ENCODE results near the gene PWWP2A. TPM values are rescaled to one million over a fixed set of nuclear protein-coding genes. Genes with fewer than 3 reads are reported as not detected.

Gene PWWP2A
- total and polyA plus RNA-seq, 2 of the 4 experiments (the other 2 are of a cell fraction) = 8.8 to 12.5 TPM

DNA sequence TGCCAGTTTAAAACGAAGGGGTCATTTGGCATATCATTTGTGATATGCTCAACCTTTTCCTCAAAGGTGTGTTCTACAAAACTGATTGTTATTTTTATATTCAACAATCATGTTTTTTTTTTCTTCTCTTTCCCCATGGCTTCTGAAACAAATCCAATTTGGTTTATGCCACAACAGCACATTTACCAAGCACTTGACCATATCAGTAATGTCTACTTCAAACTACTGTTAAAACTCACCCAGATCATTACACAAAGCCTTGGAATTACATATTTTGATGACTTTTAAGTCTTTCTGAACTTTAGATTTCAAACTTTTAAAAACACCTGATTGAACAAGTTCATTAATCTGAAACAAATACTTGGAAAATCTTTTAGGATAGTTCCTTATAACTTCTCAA is 29.2 kb downstream of the PWWP2A start:
- dilution Hi-C loops (cut with HindIII; ENCODE audit: low sequenced_read_pairs, unreplicated experiment) (no loop called here), intact Hi-C loops (cut with micrococcal nuclease) (no loop called here), in situ Hi-C loops (cut with MboI; ENCODE audit: low sequenced_read_pairs) (no loop called here)
- Histone ChIP-seq H3K4me1 (ENCODE audit: control insufficient read depth, insufficient read depth, low read length) (no peaks in the 10 kb centered on the region), H4K20me1 (ENCODE audit: insufficient read depth, low read length) (no peaks in the 10 kb centered on the region), H2AFZ (replicated peaks; ENCODE audit: low read length, poor library complexity) (no peak overlapping the region), H3K27ac (ENCODE audit: insufficient read depth, low read length) (no peak overlapping the region), H4K5ac (ENCODE audit: low read depth, low read length) (no peak overlapping the region), H3K79me1 (ENCODE audit: low read depth in 1 of 2, low read length in 2 of 2) (peaks cover 10 to 24% of the 10 kb centered on the region in 2 experiments; a peak in 3 of 4 replicates), H3K4me2 (ENCODE audit: low read depth, low read length) (no peak overlapping the region), H3K23ac (ENCODE audit: low read depth, low read length) (no peak overlapping the region), H2BK15ac (ENCODE audit: low read depth, low read length) (no peak overlapping the region), H3K4ac (ENCODE audit: low read depth, low read length) (no peak overlapping the region), H3K56ac (ENCODE audit: extremely low read depth, insufficient read depth, low read length) (no peak overlapping the region), H3K18ac (ENCODE audit: low read depth, low read length) (no peak overlapping the region), H2AK5ac (ENCODE audit: low read depth, low read length) (no peak overlapping the region), H2BK5ac (ENCODE audit: low read depth, low read length, poor library complexity, severe bottlenecking) (no peak overlapping the region), H3K27me3 (ENCODE audit: control insufficient read depth, insufficient read depth, low read length) (no peaks in the 10 kb centered on the region), H2AK9ac (replicated peaks; ENCODE audit: low read depth, low read length, poor library complexity) (no peak overlapping the region), H3K36me3 (ENCODE audit: control insufficient read depth, insufficient read depth, low read length) (peaks cover 12% of the 10 kb centered on the region), H3K9me3 (ENCODE audit: control insufficient read depth, insufficient read depth, low read length) (no peaks in the 10 kb centered on the region), H3K4me3 (ENCODE audit: insufficient read depth, low read depth, low read length) (no peak overlapping the region), H2BK120ac (ENCODE audit: low read depth, low read length) (no peak overlapping the region), H3K14ac (replicated peaks; ENCODE audit: low read depth, low read length) (no peak overlapping the region), H4K8ac (ENCODE audit: low read depth in 2 of 2, low read length in 2 of 2) (no peak overlapping the region), H3K9me1 (ENCODE audit: insufficient read depth, low read length) (no peaks in the 10 kb centered on the region; the same call in 1 of the 2 replicates), H3K9ac (ENCODE audit: low read depth, low read length) (no peak overlapping the region), H4K91ac (ENCODE audit: insufficient read depth, low read depth, low read length) (no peak overlapping the region), H2BK20ac (ENCODE audit: low read depth, low read length) (no peak overlapping the region)
- ATAC-seq (ENCODE audit: low read depth) (no peak), DNase-seq (no peak)
- TF ChIP-seq RAD21 (IDR thresholded peaks at IDR 0.05; ENCODE audit: low read length) (no peak), SMC3 (IDR thresholded peaks at IDR 0.05; ENCODE audit: low read depth, low read length) (no peak), MAZ (IDR thresholded peaks at IDR 0.05; ENCODE audit: borderline replicate concordance, low read depth, low read length) (no peak), BHLHE40 (IDR thresholded peaks at IDR 0.05; ENCODE audit: low read depth, low read length) (no peak), RCOR1 (IDR thresholded peaks at IDR 0.05; ENCODE audit: insufficient replicate concordance, low read length) (no peak), POLR2A (IDR thresholded peaks at IDR 0.05; ENCODE audit: low read depth, low read length) (no peak), CEBPB (IDR thresholded peaks at IDR 0.05; ENCODE audit: low read depth, low read length) (no peak), FOS (IDR thresholded peaks at IDR 0.05; ENCODE audit: low read depth, low read length) (no peak), CHD1 (IDR thresholded peaks at IDR 0.05; ENCODE audit: low read depth, low read length) (no peak), RFX5 (IDR thresholded peaks at IDR 0.05; ENCODE audit: low read depth, low read length) (no peak), NFE2L2 (IDR thresholded peaks at IDR 0.05; ENCODE audit: low read depth, low read length) (no peak), MAFK (IDR thresholded peaks at IDR 0.05; ENCODE audit: low read depth, low read length) (no peak)
- TF ChIP-seq, protein P1, sequence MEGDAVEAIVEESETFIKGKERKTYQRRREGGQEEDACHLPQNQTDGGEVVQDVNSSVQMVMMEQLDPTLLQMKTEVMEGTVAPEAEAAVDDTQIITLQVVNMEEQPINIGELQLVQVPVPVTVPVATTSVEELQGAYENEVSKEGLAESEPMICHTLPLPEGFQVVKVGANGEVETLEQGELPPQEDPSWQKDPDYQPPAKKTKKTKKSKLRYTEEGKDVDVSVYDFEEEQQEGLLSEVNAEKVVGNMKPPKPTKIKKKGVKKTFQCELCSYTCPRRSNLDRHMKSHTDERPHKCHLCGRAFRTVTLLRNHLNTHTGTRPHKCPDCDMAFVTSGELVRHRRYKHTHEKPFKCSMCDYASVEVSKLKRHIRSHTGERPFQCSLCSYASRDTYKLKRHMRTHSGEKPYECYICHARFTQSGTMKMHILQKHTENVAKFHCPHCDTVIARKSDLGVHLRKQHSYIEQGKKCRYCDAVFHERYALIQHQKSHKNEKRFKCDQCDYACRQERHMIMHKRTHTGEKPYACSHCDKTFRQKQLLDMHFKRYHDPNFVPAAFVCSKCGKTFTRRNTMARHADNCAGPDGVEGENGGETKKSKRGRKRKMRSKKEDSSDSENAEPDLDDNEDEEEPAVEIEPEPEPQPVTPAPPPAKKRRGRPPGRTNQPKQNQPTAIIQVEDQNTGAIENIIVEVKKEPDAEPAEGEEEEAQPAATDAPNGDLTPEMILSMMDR (conservative IDR thresholded peaks at IDR 0.05; ENCODE audit: low read depth, low read length) = no peak
- TF ChIP-seq, protein P2, sequence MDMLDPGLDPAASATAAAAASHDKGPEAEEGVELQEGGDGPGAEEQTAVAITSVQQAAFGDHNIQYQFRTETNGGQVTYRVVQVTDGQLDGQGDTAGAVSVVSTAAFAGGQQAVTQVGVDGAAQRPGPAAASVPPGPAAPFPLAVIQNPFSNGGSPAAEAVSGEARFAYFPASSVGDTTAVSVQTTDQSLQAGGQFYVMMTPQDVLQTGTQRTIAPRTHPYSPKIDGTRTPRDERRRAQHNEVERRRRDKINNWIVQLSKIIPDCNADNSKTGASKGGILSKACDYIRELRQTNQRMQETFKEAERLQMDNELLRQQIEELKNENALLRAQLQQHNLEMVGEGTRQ (IDR thresholded peaks at IDR 0.05; ENCODE audit: low read depth, low read length) = no peak
- TF ChIP-seq, protein P3, sequence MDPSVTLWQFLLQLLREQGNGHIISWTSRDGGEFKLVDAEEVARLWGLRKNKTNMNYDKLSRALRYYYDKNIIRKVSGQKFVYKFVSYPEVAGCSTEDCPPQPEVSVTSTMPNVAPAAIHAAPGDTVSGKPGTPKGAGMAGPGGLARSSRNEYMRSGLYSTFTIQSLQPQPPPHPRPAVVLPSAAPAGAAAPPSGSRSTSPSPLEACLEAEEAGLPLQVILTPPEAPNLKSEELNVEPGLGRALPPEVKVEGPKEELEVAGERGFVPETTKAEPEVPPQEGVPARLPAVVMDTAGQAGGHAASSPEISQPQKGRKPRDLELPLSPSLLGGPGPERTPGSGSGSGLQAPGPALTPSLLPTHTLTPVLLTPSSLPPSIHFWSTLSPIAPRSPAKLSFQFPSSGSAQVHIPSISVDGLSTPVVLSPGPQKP (IDR thresholded peaks at IDR 0.05; ENCODE audit: borderline replicate concordance, low read depth, low read length) = no peak
- BruUV-seq (replicated peaks) = no TSS peak
- ChIA-PET POLR2A (ENCODE audit: unreplicated experiment) (no interaction called here), CTCF (no interaction called here)
- no CpG with 5 or more reads among the region's 1 CpG for WGBS, 2 experiments (ENCODE audit: extremely low coverage in 2 of 2, insufficient read length in 1 of 2)

All from IMR-90 (cell line).